Ishikawa (cell line): ENCODE results near the gene MARCKS.

Source experiments
- NFIC ChIP-seq: IDR thresholded peaks from 2 replicates; pipeline ENCODE4 v1.6.1; 2012
- RAD21 ChIP-seq: IDR thresholded peaks from 2 replicates; pipeline ENCODE4 v1.6.1; 2012; ENCODE audit warnings: low read depth
- TAF1 ChIP-seq: IDR thresholded peaks from 2 replicates; pipeline ENCODE4 v1.6.1; 2012; ENCODE audit warnings: low read depth, mild to moderate bottlenecking
- TCF12 ChIP-seq: IDR thresholded peaks from 2 replicates; pipeline ENCODE4 v1.6.1; 2012; ENCODE audit warnings: low read depth
- TEAD4 ChIP-seq: IDR thresholded peaks from 2 replicates; pipeline ENCODE4 v1.6.1; 2012
- TF ChIP-seq, protein P1 (sequence below): IDR thresholded peaks from 2 replicates; pipeline ENCODE4 v1.6.1; 2012

The MARCKS gene

DNA sequence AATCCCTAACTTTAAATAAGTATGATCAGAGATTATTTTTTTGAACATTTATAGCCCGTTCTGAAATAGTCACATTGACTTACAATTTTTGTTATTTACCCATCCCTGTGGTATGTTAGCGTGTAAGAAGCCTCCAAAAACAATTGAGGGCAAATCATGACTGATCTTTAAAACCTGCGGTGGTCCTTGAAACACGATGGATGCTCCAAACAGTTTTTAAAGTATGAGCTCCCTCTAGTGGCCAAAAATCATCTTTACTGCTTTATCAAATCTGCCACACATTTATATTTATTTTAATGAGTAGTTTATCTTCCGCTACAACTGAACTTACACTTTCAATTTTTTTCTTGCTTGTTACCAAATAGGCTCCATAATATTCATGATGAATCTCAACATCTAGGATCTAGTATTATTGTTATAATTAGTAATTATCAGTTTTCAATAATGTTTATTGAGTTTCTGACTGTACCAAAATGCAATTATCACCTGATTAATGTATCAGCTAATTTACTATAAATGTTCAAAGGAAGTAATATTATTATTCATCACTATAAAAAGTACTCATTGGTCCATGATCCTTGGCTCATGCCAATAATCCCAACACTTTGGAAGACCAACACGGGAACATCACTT is 52.2 kb downstream of the MARCKS start:
- TF ChIP-seq, protein P1, sequence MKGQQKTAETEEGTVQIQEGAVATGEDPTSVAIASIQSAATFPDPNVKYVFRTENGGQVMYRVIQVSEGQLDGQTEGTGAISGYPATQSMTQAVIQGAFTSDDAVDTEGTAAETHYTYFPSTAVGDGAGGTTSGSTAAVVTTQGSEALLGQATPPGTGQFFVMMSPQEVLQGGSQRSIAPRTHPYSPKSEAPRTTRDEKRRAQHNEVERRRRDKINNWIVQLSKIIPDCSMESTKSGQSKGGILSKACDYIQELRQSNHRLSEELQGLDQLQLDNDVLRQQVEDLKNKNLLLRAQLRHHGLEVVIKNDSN = no peak
- TF ChIP-seq RAD21 (peak; percentile 69), TCF12 (no peak), TAF1 (no peak), TEAD4 (no peak), NFIC (no peak)
